ENCODE measurements around the gene ENTR1.

DNA sequence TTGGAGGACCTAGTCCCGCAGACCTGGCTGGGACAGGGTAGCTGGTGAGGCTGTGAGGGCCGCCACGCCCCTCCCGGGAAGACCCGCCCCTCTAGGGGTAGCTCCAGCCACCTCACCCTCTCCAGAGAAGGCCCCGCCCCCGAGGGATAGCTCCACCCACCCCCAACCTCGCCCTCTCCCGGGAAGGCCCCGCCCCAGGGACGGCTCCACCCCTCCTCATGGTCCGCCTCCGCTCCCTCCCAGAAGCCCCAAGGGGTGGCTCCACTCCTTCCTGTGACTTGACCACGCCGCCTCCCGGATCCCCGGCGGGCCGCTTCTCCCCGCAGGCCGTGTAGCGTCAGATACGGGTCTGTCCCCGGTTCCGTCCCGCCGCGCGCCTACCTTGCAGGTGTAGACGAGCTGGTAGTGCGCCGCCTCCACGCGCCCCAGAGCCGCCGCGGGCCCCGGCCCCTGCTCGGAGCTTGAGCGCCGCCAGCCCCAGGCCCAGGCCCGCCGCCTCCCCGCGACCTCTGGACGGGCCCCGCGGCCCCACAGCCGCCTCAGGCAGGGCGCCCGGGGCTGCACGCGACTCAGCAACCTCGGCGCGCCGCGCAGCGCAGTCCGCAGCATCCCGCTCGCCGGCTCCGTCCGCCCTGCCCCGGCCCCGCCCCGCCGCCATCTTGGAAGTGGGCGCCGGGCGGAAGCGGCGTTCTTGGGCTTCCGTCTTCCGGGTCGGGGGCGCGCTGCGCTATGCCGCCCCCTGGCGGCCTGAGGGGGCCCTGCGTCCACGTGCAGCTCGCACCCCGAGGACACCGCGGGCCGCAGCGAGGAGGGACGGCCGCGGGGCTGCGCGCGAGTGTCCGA lies 47.1 kb downstream of the ENTR1 start, which contains the start of gene DNLZ:
- TF ChIP-seq, protein P1, sequence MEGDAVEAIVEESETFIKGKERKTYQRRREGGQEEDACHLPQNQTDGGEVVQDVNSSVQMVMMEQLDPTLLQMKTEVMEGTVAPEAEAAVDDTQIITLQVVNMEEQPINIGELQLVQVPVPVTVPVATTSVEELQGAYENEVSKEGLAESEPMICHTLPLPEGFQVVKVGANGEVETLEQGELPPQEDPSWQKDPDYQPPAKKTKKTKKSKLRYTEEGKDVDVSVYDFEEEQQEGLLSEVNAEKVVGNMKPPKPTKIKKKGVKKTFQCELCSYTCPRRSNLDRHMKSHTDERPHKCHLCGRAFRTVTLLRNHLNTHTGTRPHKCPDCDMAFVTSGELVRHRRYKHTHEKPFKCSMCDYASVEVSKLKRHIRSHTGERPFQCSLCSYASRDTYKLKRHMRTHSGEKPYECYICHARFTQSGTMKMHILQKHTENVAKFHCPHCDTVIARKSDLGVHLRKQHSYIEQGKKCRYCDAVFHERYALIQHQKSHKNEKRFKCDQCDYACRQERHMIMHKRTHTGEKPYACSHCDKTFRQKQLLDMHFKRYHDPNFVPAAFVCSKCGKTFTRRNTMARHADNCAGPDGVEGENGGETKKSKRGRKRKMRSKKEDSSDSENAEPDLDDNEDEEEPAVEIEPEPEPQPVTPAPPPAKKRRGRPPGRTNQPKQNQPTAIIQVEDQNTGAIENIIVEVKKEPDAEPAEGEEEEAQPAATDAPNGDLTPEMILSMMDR (IDR thresholded peaks at IDR 0.05): peak; percentile 99
- TF ChIP-seq POLR2A (IDR thresholded peaks at IDR 0.05): peak; percentile 66
- peak; percentile 47 for TF ChIP-seq POLR2AphosphoS5 (IDR thresholded peaks at IDR 0.05)
